Colonic mucosa (tissue), 4 donors: ENCODE measurements around the gene LRRN2. TPM values are rescaled to one million over a fixed set of nuclear protein-coding genes. Genes with fewer than 3 reads are reported as not detected.

Experiments used
- DNase-seq: peaks from one replicate; pipeline ENCODE4 v3.0.0-alpha.2; 2020
- H3K27ac ChIP-seq: fragments of 200-600 bp; one replicate; pipeline ENCODE4 v1.8.0; 2021
- H3K27me3 ChIP-seq: fragments of 200-600 bp; one replicate; pipeline ENCODE4 v1.8.0; 2021
- H3K36me3 ChIP-seq: fragments of 200-600 bp; one replicate; pipeline ENCODE4 v1.8.0; 2021
- H3K4me1 ChIP-seq: fragments of 200-600 bp; one replicate; pipeline ENCODE4 v1.8.0; 2021; ENCODE audit warnings: mild to moderate bottlenecking
- H3K4me3 ChIP-seq: fragments of 200-600 bp; one replicate; pipeline ENCODE4 v1.8.0; 2021
- H3K9ac ChIP-seq, 2 donors: one replicate each; pipeline ENCODE4 v1.7.0; 2013; ENCODE audit warnings: control low read depth in 2 of 2, low read depth in 2 of 2, low read length in 2 of 2
- H3K9me3 ChIP-seq: fragments of 200-600 bp; one replicate; pipeline ENCODE4 v1.8.0; 2021
- CTCF ChIP-seq: fragments of 200-600 bp; IDR thresholded peaks from one replicate; pipeline ENCODE4 v1.8.0; 2022; ENCODE audit warnings: antibody characterized with exemption, mild to moderate bottlenecking
- intact Hi-C: fragments of 100-400 bp; cut with DNase I; formaldehyde crosslinking; loops from one replicate; pipeline ENCODE4 v1.14.1; 2022
- total RNA-seq, 2 donors: library from RNA; stranded (reverse); fragmentation: NEBNext Ultra II Directional in 1 of 2; extraction: Animal tissue kit (Norgen Biotek cat#: 25700) in 1 of 2; gene quantifications; one replicate each; pipeline ENCODE4 v1.2.1, GENCODE V29; 2021
- donor health status: healthy.
- donor health status: DM: no; HTN: no; CAD: no.
- donor health status: DM: no; HTN: no; CAD: no.

The LRRN2 gene
- total RNA-seq, 2 donors from 2014 or later: 13.1 to 13.9 TPM

- no peak for DNase-seq
- H3K4me3 ChIP-seq: no peak overlapping the region
- no peak for TF ChIP-seq CTCF
- no peak overlapping the region for H3K27ac ChIP-seq
- no peaks in the 10 kb centered on the region for H3K27me3 ChIP-seq
- no peak overlapping the region for H3K9ac ChIP-seq
- intact Hi-C loops: no loop called here
- no peaks in the 10 kb centered on the region for H3K36me3 ChIP-seq
- H3K9me3 ChIP-seq: no peaks in the 10 kb centered on the region
- no peaks in the 10 kb centered on the region for H3K4me1 ChIP-seq
Observed at GRCh38 chr1:204678721-204679475, 6.6 kb downstream of the LRRN2 start.

- Histone ChIP-seq H3K4me3 (no peak overlapping the region), H3K9ac (no peak overlapping the region), H3K27me3 (no peaks in the 10 kb centered on the region), H3K9me3 (no peaks in the 10 kb centered on the region), H3K36me3 (no peaks in the 10 kb centered on the region), H3K27ac (no peak overlapping the region), H3K4me1 (no peaks in the 10 kb centered on the region)
- TF ChIP-seq CTCF: no peak
- no peak for DNase-seq
- intact Hi-C loops: no loop called here
Observed at GRCh38 chr1:204677864-204678263, 7.7 kb downstream of the LRRN2 start.

- no peaks in the 10 kb centered on the region for H3K36me3 ChIP-seq
- intact Hi-C loops: no loop called here
- H3K4me3 ChIP-seq: no peak overlapping the region
- H3K4me1 ChIP-seq: no peaks in the 10 kb centered on the region
- no peak for TF ChIP-seq CTCF
- H3K9ac ChIP-seq: no peak overlapping the region
- no peak overlapping the region for H3K27ac ChIP-seq
- H3K9me3 ChIP-seq: no peaks in the 10 kb centered on the region
- DNase-seq: no peak
- no peaks in the 10 kb centered on the region for H3K27me3 ChIP-seq
Observed at GRCh38 chr1:204676043-204676442, 9.5 kb downstream of the LRRN2 start.

GRCh38 chr1:204673909-204674649 is 11.5 kb downstream of the LRRN2 start:
- intact Hi-C loops: no loop called here
- Histone ChIP-seq H3K27ac (no peak overlapping the region), H3K27me3 (no peaks in the 10 kb centered on the region), H3K9me3 (no peaks in the 10 kb centered on the region), H3K36me3 (no peaks in the 10 kb centered on the region), H3K4me3 (no peak overlapping the region), H3K4me1 (no peaks in the 10 kb centered on the region), H3K9ac (no peak overlapping the region)
- TF ChIP-seq CTCF: no peak
- DNase-seq: no peak

- intact Hi-C loops: no loop called here
- H3K9me3 ChIP-seq: no peaks in the 10 kb centered on the region
- no peak overlapping the region for H3K27ac ChIP-seq
- no peaks in the 10 kb centered on the region for H3K4me1 ChIP-seq
- DNase-seq: no peak
- no peak overlapping the region for H3K4me3 ChIP-seq
- no peak for TF ChIP-seq CTCF
- H3K36me3 ChIP-seq: no peaks in the 10 kb centered on the region
- H3K9ac ChIP-seq: no peak overlapping the region
- H3K27me3 ChIP-seq: no peaks in the 10 kb centered on the region
Observed at GRCh38 chr1:204673209-204673608, 12.3 kb downstream of the LRRN2 start.
